SH-SY5Y (cell line): Measurements from ENCODE around the gene CAMK2D.

Experiments used
- GATA2 ChIP-seq: IDR thresholded peaks from 2 replicates; pipeline ENCODE4 v1.6.1; 2011; ENCODE audit warnings: mild to moderate bottlenecking, low read depth, low read length
- GATA3 ChIP-seq: IDR thresholded peaks from 2 replicates; pipeline ENCODE4 v1.6.1; 2011; ENCODE audit warnings: low read depth, mild to moderate bottlenecking, low read length, moderate library complexity

DNA sequence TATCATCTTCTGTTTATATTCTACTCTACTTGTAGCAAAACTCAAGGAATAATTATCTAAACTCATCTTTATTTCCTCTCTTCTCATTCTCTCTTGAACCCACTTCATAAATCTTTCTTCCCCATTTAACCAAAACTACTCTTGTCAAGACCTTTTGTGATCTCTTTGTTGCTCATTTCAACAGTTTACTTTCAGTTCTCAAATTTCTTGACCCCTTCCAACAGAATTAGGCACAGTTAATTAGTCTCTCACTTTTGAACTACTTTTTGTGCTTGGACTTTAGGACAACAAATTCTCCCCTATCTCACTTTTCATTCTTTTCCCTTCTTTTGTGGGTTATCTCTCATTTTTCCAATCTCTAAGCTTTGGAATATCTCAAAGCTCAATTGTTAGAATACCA, 27.4 kb upstream of the CAMK2D start:
- no peak for TF ChIP-seq GATA2
- TF ChIP-seq GATA3: no peak
